ENCODE measurements around the gene NHSL1.

GRCh38 chr6:138509371-138509770, 10.1 kb upstream of the NHSL1 start:
- TF ChIP-seq POLR2A (IDR thresholded peaks at IDR 0.05; ENCODE audit: low read depth, low read length) (no peak), POLR2AphosphoS5 (IDR thresholded peaks at IDR 0.05; ENCODE audit: insufficient read depth, low read depth, low read length) (no peak), CTCF (IDR thresholded peaks at IDR 0.05; ENCODE audit: extremely low read depth in 1 of 2, insufficient read depth in 1 of 2, low read depth in 1 of 2, low read length in 2 of 2) (peak; percentile 37 to 38), EZH2 (IDR thresholded peaks at IDR 0.05; ENCODE audit: borderline replicate concordance, low read depth, low read length, severe bottlenecking) (no peak), MAX (IDR thresholded peaks at IDR 0.05; ENCODE audit: insufficient read depth, insufficient read length) (no peak)

Measured in endothelial cell of umbilical vein (primary cell).